Femur (tissue), 1 donor: ENCODE results near the gene ADD3.

Experiments
- DNase-seq: peaks from one replicate; pipeline ENCODE4 v3.0.0-alpha.2; 2017

ADD3 gene

GRCh38 chr10:110069502-110069982 lies 61.8 kb downstream of the ADD3 start:
- no peak for DNase-seq

GRCh38 chr10:110073896-110074295 lies 66.1 kb downstream of the ADD3 start:
- no peak for DNase-seq

DNA sequence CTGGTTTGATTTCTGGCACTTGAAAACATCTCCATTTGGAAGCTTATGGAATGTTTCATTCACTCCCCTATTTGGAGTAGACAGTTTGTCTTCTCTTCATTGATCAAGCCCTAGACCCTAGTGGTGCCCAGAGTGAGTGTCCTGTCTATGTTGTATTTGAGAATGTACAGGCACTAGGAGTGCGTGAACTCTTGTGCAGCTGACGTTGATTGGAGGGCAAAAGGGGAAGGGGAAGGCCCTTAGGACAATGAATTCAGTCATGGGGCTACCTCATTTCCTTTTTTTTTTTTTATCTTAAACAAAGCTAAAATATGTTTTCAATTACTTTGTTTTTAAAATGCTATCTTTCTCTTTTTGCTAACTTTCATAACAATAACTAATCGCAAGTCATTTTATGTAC lies 66.5 kb downstream of the ADD3 start:
- DNase-seq, result peak; percentile 40

- DNase-seq, result peak; percentile 65
Measured at GRCh38 chr10:110074758-110075671, 67.2 kb downstream of the ADD3 start.

DNA sequence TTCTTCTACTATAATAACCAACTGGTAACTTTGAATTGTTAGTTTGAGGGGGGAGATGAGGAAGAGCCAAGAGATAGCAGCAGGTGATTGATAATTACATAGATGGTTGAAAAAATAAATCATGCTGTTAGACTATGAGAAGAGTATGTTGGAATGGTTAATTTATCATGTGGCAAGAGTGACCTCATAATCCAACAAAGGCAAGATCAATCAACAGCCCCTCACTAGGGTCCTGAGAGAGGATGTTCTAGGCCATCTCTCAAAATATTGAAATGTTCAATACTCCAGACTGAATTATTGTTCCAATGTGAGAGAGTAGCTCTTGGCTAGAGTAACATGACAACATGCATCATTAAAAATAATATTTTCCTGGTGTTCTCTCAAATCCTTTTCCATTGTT lies 67.9 kb downstream of the ADD3 start:
- no peak for DNase-seq

DNA sequence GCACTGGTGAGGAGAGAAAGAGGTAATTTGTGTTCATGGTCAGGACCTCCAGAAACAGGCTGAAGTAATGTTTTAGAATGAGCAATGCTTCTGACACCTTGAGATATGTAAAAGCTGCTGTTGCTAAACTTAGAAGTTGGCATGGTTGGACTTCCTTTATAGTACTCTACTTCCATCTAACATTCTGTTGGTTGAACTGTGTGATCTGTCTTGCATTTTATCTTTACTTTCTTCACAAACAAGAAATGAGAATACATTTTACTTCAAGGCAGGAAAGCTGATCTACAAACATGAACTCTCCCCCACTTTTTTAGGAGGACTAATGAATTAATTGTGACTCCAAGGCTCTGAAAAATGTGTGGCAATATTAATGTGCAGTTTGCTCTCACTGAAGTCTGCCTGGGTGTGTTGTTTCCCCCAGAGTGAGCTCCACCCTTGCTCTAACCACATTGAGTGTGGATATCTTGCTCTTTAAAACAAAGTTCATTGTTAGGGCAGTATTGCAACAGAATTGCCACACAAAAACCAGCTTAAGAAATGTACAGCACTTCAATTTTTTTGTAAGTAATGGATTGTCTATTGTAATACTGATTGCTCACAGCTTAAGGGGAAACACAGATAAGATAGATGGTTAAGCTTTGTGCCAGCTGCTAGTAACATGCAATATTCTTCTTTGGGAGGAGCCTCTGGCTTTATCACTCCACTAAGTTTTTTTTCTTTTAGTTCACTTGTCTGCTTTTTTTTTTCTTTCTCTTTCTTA lies 69.0 kb downstream of the ADD3 start:
- peak; percentile 48 for DNase-seq

DNA sequence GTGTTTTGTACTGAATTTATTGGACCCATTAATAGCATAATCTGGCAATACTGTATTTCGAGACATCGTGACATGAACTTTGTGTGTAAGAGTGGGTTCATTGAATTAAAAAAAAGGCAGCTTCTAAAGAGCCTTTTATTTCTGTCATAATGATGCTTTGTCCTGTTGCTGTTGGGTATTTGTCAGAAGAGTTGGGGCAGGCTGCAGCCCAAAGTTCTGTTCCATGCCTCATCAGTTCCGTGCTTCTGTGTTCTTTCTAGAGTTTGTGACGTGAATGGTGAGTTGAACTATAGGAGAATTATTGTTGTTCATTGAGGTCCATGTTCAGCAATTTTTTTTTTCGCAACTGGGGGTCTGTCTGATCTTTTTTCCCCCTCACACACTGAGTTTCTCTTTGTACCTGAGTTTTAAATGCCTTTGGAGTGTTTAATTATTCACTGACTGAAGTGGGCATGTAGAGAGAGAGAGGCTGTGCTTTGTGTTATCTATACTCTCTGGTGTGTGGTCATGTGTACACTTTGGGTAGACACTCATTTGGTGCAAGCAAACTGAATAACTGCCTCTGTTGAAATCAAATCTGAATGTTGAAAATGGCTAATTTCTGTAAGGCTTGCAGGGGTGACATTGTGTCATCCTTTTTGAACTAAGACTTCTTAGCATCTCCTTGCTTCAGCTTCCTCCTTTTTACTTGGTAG lies 69.8 kb downstream of the ADD3 start:
- DNase-seq, result no peak

DNA sequence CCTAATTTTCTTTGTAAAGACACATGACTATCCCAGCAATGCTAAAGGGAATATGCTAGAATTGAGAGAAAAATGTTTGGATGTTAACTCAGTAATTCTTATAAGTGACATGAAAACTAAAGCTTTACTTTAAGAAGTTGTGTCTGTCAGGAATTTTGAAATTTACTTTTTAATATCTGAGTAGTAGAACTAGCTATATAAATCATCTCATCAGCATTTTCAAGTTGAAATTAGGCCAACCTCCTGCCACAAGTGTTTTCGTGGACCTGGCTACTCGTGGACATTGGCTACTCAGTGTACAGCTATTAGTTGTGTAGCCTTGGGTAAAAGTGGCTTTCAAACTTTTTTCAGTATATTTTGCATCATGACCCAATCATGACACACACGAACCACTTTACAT lies 70.5 kb downstream of the ADD3 start:
- no peak for DNase-seq

GRCh38 chr10:110081911-110082310 lies 74.1 kb downstream of the ADD3 start:
- DNase-seq, result peak; percentile 37

DNA sequence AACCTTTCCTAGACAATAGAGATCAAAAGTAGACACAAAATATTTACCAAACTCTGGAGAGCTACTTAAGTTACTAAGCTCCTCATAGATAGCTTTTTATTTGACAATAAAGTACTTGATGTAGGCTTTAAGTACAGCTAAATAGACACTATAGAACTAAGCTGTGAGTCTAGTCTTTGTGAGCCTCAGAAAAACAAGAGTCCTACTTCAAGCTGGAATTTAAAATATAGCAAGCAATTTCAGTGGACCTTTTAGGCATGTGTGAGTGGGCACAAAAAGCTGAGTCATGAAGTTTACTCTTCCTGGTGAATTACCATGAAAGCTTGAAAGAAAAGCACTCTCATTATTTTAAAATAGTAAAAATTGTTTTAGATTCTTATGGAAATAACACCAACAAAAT lies 76.1 kb downstream of the ADD3 start:
- no peak for DNase-seq

DNA sequence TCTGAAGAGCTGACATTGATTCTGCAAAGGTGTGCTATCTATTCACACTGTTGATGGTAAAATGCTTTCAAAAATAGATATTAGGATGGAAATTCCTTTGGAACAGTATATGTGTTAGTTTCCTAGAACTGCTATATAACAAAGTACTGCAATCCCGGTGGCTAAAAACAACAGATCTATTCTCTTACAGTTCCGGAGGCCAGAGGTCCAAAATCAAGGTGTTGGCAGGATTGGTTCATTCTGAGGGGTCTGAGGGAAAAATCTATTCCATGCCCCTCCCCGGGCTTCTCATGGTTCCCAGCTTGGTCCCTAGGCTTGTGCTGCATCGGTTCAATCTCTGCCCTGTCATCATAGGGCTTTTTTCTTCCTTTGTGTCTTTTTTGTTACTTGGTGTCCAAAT lies 79.9 kb downstream of the ADD3 start:
- DNase-seq, result no peak

DNA sequence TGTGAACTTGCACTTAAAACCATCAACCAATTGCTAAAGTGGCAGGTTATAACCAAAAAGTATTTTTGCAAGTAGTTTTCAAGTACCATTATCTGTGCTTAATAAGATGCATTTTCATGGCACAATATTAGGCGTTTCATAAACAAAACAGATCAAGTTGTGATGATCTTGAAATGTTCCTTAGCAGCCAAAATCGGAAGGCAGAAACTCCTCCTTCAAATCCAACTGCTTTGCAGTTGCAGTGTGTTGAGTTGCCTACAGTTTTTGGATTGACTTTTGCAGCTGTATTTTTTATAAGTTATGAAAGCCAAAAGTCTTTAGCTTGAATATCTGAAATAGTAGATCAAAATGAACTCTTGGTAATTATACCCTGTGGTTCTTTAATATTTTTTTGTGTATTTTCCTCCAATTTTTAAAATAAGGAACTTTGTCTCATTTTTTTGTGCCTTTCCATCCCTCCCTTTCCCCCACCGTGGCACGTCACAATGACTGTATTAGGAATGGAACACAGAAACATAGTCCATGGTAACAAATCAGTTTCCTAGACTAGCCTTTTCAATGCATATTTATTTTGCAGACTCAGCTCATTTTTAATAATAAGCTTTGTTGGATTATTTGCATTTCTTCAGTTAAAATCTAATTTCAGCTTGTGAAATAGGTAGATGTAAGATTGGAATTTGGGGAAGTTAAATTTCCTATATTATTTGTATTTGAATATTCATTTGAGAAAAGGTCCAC lies 80.8 kb downstream of the ADD3 start:
- DNase-seq, result no peak

GRCh38 chr10:110091830-110092229 lies 84.0 kb downstream of the ADD3 start:
- no peak for DNase-seq

DNA sequence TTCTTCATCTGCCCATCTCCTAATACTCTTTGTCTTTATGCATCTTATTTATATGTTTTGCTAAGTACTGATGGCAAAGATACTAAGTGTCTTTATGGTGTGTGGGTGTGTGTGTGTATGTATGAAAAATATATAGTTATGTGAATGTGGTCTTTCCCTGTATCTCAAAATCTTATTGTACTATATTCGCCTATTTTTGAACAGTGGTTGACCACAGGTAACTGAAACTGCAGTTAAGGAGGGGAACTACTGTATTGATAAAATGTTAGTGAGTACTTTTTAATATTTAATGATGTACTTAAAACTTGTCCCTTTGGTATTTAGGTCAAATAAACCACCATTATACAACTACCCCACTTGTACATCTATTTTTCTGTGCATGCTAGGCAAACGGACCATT lies 85.9 kb downstream of the ADD3 start:
- no peak for DNase-seq

DNA sequence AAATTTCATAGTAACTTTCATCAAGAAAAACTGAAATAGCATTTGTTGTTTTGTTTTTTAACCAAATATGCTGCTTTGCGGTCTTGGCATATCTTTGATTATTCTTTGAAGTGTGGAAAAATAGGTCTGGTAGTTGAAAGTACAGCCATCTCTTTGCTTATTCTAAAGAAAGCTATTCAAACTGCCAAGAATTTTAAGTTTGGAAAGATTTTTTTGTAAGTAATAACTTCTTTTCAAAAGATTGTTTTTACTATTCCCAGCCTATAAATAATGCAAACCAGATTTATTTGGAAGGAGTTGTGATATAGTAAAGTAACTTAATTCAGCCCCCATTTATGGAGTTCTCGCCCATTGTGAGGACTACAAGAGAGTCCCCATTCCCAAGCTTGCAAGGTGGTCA lies 87.0 kb downstream of the ADD3 start:
- no peak for DNase-seq

- DNase-seq, result no peak
Measured at GRCh38 chr10:110101464-110102144, 93.8 kb downstream of the ADD3 start.

GRCh38 chr10:110103921-110104461 lies 96.2 kb downstream of the ADD3 start:
- no peak for DNase-seq

DNA sequence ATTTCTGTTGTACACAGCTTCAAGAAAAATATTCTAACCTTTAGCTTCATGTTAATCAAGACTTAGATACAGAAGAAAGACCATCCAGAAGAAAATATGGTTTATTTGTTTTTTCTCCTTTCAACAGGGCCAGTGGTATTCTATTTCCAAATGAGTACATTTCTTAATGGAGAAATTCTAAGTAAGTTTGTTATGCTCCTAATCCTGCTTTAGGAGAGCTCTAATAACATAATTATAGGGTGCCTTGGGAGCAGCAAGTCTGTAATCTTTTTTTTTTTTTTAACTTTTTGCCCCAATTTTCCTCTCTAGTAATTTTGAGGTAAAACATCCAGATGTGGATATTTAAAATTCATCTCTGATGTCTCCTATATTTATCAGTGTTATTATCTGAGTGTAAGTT lies 98.1 kb downstream of the ADD3 start:
- DNase-seq, result no peak

- DNase-seq, result no peak
Measured at GRCh38 chr10:110107430-110107829, 99.6 kb downstream of the ADD3 start.

DNA sequence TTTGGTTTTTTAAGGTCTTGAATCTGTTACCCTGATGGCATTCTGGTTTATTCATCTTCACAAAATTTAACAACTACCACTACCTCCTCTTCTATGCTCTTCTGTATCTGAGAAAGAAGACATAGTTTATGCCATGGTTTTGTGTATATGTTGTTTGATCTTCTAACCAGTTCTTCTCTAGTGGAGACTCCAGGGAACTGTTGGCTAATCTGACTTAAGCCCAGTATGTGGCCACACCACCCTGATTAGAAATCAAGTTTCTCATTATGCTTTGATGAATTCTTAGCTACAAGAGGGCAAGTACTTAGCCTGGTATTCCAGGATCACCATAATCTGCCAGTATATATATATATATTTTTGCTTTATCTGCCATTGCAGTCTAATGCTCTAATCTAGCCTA lies 100.1 kb downstream of the ADD3 start:
- no peak for DNase-seq

- DNase-seq, result no peak
Measured at GRCh38 chr10:110109511-110109910, 101.7 kb downstream of the ADD3 start.

- DNase-seq, result no peak
Measured at GRCh38 chr10:110110338-110110737, 102.6 kb downstream of the ADD3 start.
